GM19023 (cell line): ENCODE measurements around the gene VIP.

Experiments
- ATAC-seq: cut with Tn5 transposase; IDR thresholded peaks from one replicate; pipeline ENCODE4 v1.9.1; 2021; ENCODE audit warnings: mild to moderate bottlenecking, moderate library complexity; ENCODE audit not compliant: unreplicated experiment

Gene VIP

GRCh38 chr6:152776833-152777232, 26.2 kb downstream of the VIP start:
- no peak for ATAC-seq

DNA sequence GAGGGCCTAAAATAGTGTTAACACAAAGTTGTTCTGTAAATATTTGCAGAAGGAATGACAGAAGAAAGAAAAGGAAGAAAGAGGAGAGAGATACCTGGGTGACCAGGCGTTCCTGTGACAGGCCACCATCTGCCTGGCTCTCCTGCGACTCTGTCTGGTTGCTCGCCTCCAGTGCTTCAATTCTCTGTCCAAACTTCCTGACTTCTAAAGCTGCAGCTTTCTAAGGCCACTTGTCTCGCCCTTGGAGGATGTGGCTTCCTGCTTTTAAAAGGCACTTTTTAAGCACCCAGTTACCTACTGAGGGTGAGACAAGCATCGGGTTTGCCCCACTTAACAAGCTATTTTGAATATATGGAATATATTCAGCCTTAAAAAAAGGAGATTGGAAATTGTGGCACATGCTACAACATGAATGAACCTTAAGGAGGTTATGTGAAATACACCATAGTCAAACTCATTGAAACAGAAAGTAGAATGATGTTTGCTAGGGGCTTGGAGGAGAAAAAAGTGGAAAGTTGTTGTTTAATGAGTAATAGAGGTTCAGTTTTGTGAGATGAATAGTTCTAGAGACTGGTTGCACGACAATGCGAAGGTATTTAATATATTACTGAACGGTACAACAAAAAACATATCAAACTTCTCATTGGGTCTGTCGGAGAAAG, 32.8 kb downstream of the VIP start:
- ATAC-seq = no peak

DNA sequence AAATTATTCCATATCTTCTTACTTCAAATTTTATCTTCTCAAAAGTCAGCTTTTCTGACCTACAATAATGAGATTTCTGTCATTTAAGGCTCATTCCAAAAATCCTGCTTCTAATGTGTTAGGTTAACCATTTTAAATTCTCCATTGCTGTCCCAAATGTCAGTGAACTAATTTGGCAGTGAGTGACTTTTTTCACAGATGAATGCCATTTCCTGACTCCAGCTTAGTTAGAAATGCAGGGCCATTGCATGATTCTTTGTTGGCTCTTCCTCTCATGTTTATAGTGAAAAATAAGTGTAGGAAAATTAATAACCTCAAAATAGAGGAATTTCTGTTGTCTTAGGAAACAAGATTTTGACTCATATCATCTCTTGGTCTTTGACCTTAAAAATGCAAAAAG, 44.1 kb downstream of the VIP start:
- no peak for ATAC-seq

DNA sequence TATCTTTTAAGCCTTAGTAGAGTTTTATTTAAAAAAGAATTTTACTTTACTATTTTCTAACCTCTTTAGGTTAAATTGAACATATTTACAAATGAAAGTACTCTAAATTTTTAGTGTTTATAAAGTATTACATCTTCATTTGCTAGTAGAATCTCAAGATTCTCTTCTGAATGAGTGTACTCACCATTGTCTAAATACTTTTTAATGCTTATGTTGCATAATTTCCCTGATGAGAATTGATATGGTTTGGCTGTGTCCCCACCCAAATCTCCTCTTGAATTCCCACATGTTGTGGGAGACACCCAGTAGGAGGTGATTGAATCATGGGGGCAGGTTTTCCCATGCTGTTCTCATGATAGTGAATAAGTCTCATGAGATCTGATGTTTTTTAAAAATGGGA, 53.6 kb downstream of the VIP start:
- ATAC-seq = no peak
